ENCODE data around the gene PAMR1.

GRCh38 chr11:35486934-35487333 is 38.5 kb downstream of the PAMR1 start:
- TF ChIP-seq POLR2A (IDR thresholded peaks at IDR 0.05; ENCODE audit: low read depth, low read length) (no peak), CTCF (IDR thresholded peaks at IDR 0.05; ENCODE audit: extremely low read depth in 1 of 2, insufficient read depth in 1 of 2, low read depth in 1 of 2, low read length in 2 of 2) (no peak), POLR2AphosphoS5 (IDR thresholded peaks at IDR 0.05; ENCODE audit: insufficient read depth, low read depth, low read length) (no peak), EZH2 (IDR thresholded peaks at IDR 0.05; ENCODE audit: borderline replicate concordance, low read depth, low read length, severe bottlenecking) (no peak)
